ENCODE results near the gene LATS1.
"Not testable (repeated sequence)": the region's sequence is repeated elsewhere in the genome, so short reads cannot be mapped to it uniquely, and the experiment has no call there.

Gene LATS1

GRCh38 chr6:149716181-149716963 is 1.5 kb downstream of the LATS1 start:
- Histone ChIP-seq H3K4me3 (peak overlapping the region; percentile 99), H3K4me1 (peaks cover 11% of the 10 kb centered on the region), H3K36me3 (replicated peaks) (peaks cover 9% of the 10 kb centered on the region), H3K27me3 (ENCODE audit: low read depth) (no peaks in the 10 kb centered on the region), H3K9me3 (no peaks in the 10 kb centered on the region)
- in situ Hi-C loops (cut with MboI; ENCODE audit: low sequenced_read_pairs) = loop anchor here (10.0 kb wide), 1 partner anchor 208 kb away; the partner anchor contains the start of gene RAET1G
- peak; percentile 15 to 79 for DNase-seq (ENCODE audit: low spot score in 2 of 2)

GRCh38 chr6:149714442-149714841 is 3.5 kb downstream of the LATS1 start:
- Histone ChIP-seq H3K4me1 (peaks cover 11% of the 10 kb centered on the region), H3K4me3 (no peak overlapping the region), H3K27me3 (ENCODE audit: low read depth) (no peaks in the 10 kb centered on the region), H3K36me3 (replicated peaks) (peaks cover 9% of the 10 kb centered on the region), H3K9me3 (no peaks in the 10 kb centered on the region)
- no peak for DNase-seq (ENCODE audit: low spot score in 2 of 2)
- in situ Hi-C loops (cut with MboI; ENCODE audit: low sequenced_read_pairs) = loop anchor here (10.0 kb wide), 1 partner anchor 210 kb away; the partner anchor contains the start of gene RAET1G

GRCh38 chr6:149711711-149712110 is 6.2 kb downstream of the LATS1 start:
- no peaks in the 10 kb centered on the region for H3K9me3 ChIP-seq
- H3K4me3 ChIP-seq = no peak overlapping the region
- H3K4me1 ChIP-seq = peaks cover 27% of the 10 kb centered on the region

DNA sequence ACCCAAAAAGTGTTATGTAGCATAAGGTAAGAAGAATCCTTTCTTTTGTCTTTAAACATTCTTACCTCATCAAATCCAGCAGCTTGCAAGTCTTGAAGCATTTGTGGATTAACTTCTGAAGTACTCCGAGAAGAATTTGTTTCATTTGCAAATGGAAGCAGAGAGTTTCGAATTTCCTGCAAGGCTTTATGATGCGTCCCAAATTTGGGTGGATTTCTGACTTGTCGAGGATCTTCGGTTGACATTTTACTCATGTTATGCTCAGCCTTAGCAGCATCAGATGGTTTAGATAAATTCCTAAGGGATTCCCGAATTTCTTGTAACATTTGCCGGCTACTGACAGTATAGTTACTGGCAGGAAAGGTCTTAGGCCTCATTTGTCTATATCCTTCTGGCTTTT is 16.2 kb downstream of the LATS1 start:
- peak; percentile 43 to 91 for DNase-seq (ENCODE audit: low spot score in 2 of 2)
- Histone ChIP-seq H3K9me3 (no peaks in the 10 kb centered on the region), H3K4me1 (peaks cover 17% of the 10 kb centered on the region), H3K36me3 (replicated peaks) (peaks cover 9% of the 10 kb centered on the region), H3K4me3 (no peak overlapping the region), H3K27me3 (ENCODE audit: low read depth) (no peaks in the 10 kb centered on the region)
- in situ Hi-C loops (cut with MboI; ENCODE audit: low sequenced_read_pairs) = no loop called here

More at GRCh38 chr6:149711711-149712110, 6.2 kb downstream of the LATS1 start:
- Histone ChIP-seq H3K27me3 (ENCODE audit: low read depth) (no peaks in the 10 kb centered on the region), H3K36me3 (replicated peaks) (peaks cover 6% of the 10 kb centered on the region)
- in situ Hi-C loops (cut with MboI; ENCODE audit: low sequenced_read_pairs) = loop anchor here (10.0 kb wide), 1 partner anchor 213 kb away; the partner anchor contains the start of gene RAET1G
- DNase-seq (ENCODE audit: low spot score in 2 of 2) = no peak

GRCh38 chr6:149699150-149699549 is 18.8 kb downstream of the LATS1 start:
- peaks cover 19% of the 10 kb centered on the region for H3K36me3 ChIP-seq (replicated peaks)
- H3K9me3 ChIP-seq = no peaks in the 10 kb centered on the region
- no peak overlapping the region for H3K4me3 ChIP-seq
- H3K4me1 ChIP-seq = peaks cover 17% of the 10 kb centered on the region
- DNase-seq (ENCODE audit: low spot score in 2 of 2) = no peak
- in situ Hi-C loops (cut with MboI; ENCODE audit: low sequenced_read_pairs) = no loop called here
- no peaks in the 10 kb centered on the region for H3K27me3 ChIP-seq (ENCODE audit: low read depth)

- Histone ChIP-seq H3K36me3 (replicated peaks) (peaks cover 28% of the 10 kb centered on the region), H3K27me3 (ENCODE audit: low read depth) (no peaks in the 10 kb centered on the region), H3K4me3 (no peak overlapping the region), H3K4me1 (peaks cover 17% of the 10 kb centered on the region), H3K9me3 (no peaks in the 10 kb centered on the region)
- in situ Hi-C loops (cut with MboI; ENCODE audit: low sequenced_read_pairs) = no loop called here
- DNase-seq (ENCODE audit: low spot score in 2 of 2) = no peak
Measured at GRCh38 chr6:149698175-149698574, 19.7 kb downstream of the LATS1 start.

DNA sequence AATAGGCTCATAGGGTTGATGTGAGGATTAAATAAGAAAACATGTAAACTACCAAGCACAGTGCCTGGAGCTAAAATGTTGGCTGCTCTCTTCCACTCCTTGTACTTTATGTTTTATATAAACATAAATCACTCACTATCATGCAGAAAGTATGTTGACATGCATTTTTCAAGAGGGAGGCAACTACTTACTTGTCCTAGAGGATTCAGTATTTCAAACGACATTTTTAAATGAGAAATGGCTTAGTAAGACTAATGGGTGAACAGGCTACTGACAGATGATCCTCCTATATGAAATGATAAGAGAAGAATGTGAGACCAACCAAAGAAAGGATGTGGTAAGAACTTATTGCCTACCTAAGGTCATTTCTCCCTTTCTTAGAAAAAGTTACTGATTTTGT is 21.0 kb downstream of the LATS1 start:
- no peaks in the 10 kb centered on the region for H3K27me3 ChIP-seq (ENCODE audit: low read depth)
- H3K36me3 ChIP-seq (replicated peaks) = peaks cover 28% of the 10 kb centered on the region
- H3K4me3 ChIP-seq = no peak overlapping the region
- in situ Hi-C loops (cut with MboI; ENCODE audit: low sequenced_read_pairs) = no loop called here
- DNase-seq (ENCODE audit: low spot score in 2 of 2) = no peak
- no peaks in the 10 kb centered on the region for H3K9me3 ChIP-seq
- peaks cover 16% of the 10 kb centered on the region for H3K4me1 ChIP-seq

- no peak for DNase-seq (ENCODE audit: low spot score in 2 of 2)
- in situ Hi-C loops (cut with MboI; ENCODE audit: low sequenced_read_pairs) = no loop called here
- Histone ChIP-seq H3K27me3 (ENCODE audit: low read depth) (no peaks in the 10 kb centered on the region), H3K4me3 (no peak overlapping the region), H3K4me1 (peaks cover 4% of the 10 kb centered on the region; the same call in 1 of the 2 replicates), H3K9me3 (no peaks in the 10 kb centered on the region), H3K36me3 (replicated peaks) (peaks cover 31% of the 10 kb centered on the region)
Measured at GRCh38 chr6:149694921-149695320, 23.0 kb downstream of the LATS1 start.

DNA sequence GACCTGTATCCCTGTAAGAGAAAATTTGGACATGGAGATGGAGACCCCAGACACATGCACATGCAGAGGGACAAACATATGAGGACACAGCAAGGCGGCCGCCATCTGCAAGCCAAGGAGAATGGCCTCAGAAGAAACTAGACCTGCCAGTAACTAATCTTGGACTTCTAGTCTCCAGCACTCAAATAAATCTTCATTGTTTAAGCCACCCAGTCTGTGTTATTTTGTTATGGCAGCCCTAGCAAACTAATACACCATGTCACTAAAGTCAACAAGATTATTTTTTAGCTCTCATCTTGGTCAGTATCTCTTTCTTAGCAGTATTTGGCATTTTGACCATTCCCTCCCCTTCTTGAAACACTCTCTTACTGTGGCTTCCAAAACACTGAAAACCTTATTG is 26.7 kb downstream of the LATS1 start:
- peaks cover 4% of the 10 kb centered on the region; the same call in 1 of the 2 replicates for H3K4me1 ChIP-seq
- H3K27me3 ChIP-seq (ENCODE audit: low read depth) = no peaks in the 10 kb centered on the region
- DNase-seq (ENCODE audit: low spot score in 2 of 2) = no peak
- H3K9me3 ChIP-seq = no peaks in the 10 kb centered on the region
- H3K4me3 ChIP-seq = no peak overlapping the region
- peaks cover 27% of the 10 kb centered on the region for H3K36me3 ChIP-seq (replicated peaks)
- in situ Hi-C loops (cut with MboI; ENCODE audit: low sequenced_read_pairs) = no loop called here

DNA sequence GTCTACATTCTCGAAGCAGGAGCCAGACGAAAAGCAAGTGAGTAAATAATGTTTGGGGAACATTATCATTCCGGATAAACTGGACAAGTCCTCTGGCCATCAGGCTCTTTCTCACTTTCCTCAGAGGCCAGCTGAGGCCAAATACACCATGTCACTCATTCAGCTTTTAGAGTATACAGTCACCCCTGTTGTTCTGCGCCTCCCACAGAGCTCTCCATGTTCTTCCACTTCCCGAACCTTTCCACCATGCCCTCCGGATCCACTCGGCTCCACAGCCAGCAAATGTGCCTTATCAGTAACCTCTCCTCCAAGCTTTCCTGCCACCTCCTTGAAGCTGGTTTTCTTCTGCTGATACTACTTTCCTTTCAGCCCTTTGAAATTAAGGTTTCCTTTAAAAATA is 31.7 kb downstream of the LATS1 start:
- in situ Hi-C loops (cut with MboI; ENCODE audit: low sequenced_read_pairs) = no loop called here
- H3K36me3 ChIP-seq (replicated peaks) = peaks cover 23% of the 10 kb centered on the region
- DNase-seq (ENCODE audit: low spot score in 2 of 2) = no peak
- no peak overlapping the region for H3K4me3 ChIP-seq
- no peaks in the 10 kb centered on the region for H3K9me3 ChIP-seq
- no peaks in the 10 kb centered on the region for H3K4me1 ChIP-seq
- no peaks in the 10 kb centered on the region for H3K27me3 ChIP-seq (ENCODE audit: low read depth)

DNA sequence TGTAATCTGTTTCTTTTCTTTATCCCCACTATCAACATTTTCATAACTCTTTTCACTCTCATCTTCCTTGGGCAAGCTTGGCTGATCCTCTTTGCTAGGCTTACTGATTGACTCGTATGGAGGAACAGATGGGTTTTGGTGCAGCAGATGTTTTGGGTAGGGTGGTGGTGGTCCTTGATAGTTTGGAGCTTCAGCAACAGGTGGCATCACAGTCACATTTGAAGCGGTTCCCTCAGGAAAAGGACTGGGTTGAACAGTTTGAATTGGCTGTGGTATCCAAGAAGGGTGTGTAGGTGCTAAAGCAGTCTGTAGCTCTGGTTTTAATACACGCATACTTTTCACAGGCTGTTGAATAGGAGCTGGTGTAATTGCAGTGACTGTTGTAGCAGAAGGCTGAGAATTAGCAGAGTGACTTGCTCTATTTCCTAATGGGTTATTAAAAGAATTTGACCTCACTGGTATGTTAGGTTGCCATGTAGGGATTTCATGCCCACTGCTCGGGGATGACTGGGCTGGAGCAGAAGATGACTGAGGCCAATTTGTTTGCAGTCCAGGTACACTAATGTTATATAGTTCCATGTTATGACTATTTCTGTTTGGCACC is 34.5 kb downstream of the LATS1 start:
- in situ Hi-C loops (cut with MboI; ENCODE audit: low sequenced_read_pairs) = no loop called here
- DNase-seq (ENCODE audit: low spot score in 2 of 2) = no peak
- H3K9me3 ChIP-seq = no peaks in the 10 kb centered on the region
- H3K4me1 ChIP-seq = no peaks in the 10 kb centered on the region
- H3K27me3 ChIP-seq (ENCODE audit: low read depth) = no peaks in the 10 kb centered on the region
- H3K36me3 ChIP-seq (replicated peaks) = peaks cover 30% of the 10 kb centered on the region
- H3K4me3 ChIP-seq = no peak overlapping the region

DNA sequence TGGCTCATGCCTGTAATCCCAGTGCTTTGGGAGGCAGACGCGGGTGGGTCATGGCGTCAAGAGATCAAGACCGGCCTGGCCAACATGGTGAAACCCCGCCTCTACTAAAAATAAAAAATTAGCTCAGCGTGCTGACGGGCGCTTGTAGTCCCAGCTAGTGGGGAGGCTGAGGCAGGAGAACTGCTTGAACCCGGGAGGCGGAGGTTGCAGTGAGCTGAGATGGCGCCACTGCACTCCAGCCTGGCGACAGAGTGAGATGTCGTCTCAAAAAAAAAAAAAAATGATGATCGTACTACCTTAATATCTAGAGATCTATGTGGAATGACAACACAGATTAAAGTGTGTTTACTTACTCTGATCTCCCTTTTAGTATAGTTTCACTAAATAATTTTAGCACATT is 36.1 kb downstream of the LATS1 start:
- in situ Hi-C loops (cut with MboI; ENCODE audit: low sequenced_read_pairs); DNase-seq (ENCODE audit: low spot score in 2 of 2); H3K4me1 ChIP-seq; H3K4me3 ChIP-seq; H3K9me3 ChIP-seq; H3K27me3 ChIP-seq (ENCODE audit: low read depth): not testable (repeated sequence)
- H3K36me3 ChIP-seq (replicated peaks) = peaks cover 35% of the 10 kb centered on the region

DNA sequence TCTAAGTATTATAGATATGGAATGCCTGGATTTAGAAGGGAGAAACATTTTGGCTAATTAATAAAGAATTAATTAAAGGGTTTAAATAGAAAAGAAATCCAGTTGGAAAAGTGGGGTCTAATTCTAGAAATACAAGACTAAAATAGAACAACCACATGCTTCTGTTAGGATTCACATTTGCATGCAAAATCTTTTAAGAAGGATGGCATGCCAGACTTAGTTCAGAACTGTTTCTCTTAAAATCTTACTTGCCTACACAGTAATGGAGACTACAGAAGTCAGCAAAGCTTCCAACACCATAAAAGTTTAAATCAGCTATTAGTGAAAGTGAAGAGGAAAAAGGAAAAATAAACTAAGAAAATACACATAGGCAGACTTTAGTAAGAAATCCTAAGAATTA is 36.7 kb downstream of the LATS1 start:
- Histone ChIP-seq H3K27me3 (ENCODE audit: low read depth) (no peaks in the 10 kb centered on the region), H3K4me1 (no peaks in the 10 kb centered on the region), H3K9me3 (no peaks in the 10 kb centered on the region), H3K36me3 (replicated peaks) (peaks cover 42% of the 10 kb centered on the region), H3K4me3 (no peak overlapping the region)
- DNase-seq (ENCODE audit: low spot score in 2 of 2) = no peak
- in situ Hi-C loops (cut with MboI; ENCODE audit: low sequenced_read_pairs) = no loop called here

DNA sequence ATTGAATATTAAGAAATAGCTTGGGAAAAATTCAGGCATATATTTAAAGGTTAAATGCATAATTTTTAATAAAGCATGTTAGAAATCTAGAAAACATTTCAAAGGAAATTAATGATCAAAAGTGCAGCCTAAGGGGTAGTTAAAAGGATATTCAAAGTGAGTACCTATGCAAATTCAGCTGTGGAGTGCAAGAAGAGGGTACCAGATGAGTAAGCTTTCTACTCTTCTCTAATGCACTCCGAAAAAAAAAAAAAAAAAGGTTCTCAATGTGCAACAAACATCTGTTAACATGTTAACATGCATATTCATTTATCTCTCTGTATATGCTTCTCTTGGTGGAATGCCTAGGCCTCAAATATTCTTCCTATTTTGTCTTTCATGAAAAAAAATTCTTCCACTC is 37.4 kb downstream of the LATS1 start:
- in situ Hi-C loops (cut with MboI; ENCODE audit: low sequenced_read_pairs) = no loop called here
- Histone ChIP-seq H3K36me3 (replicated peaks) (peaks cover 49% of the 10 kb centered on the region), H3K27me3 (ENCODE audit: low read depth) (no peaks in the 10 kb centered on the region), H3K4me3 (no peak overlapping the region), H3K9me3 (no peaks in the 10 kb centered on the region), H3K4me1 (no peaks in the 10 kb centered on the region)
- no peak for DNase-seq (ENCODE audit: low spot score in 2 of 2)

Measured in HAP-1 (cell line).